T-cell (primary cell): ENCODE results near the gene CDH7. TPM values are rescaled to one million over a fixed set of nuclear protein-coding genes. Genes with fewer than 3 reads are reported as not detected.

Experiments used
- ATAC-seq, 4 experiments: fragments of 200-7000 bp in 3 of 4; fragments of 150-1000 bp in 1 of 4; cut with Tn5 transposase; replicated peaks in 1 of 4; 1 replicate in 3 of 4; 2 replicates in 1 of 4; pipeline ENCODE4 v1.10.0; 2021; ENCODE audit warnings: moderate library complexity in 3 of 4, mild to moderate bottlenecking in 2 of 4, moderate number of reproducible peaks in 1 of 4
- CTCF ChIA-PET, 2 donors: fragments of 300-600 bp; sonication (Branson Sonifier 250); formaldehyde crosslinking; loops; one replicate each; lab custom pipeline; 2022; ENCODE audit warnings: antibody characterized with exemption in 2 of 2; lab: Charles Lee
- POLR2A ChIA-PET, 2 donors: fragments of 300-600 bp; sonication (Branson Sonifier 250); formaldehyde crosslinking; loops; one replicate each; lab custom pipeline; 2022; ENCODE audit warnings: antibody characterized with exemption in 2 of 2; lab: Charles Lee
- DNase-seq, 35 experiments: peaks; one replicate each; pipeline versions ENCODE4 v3.0.0 to v3.0.0-alpha.2; 2013 to 2023
- H3K27ac ChIP-seq: one replicate; pipeline ENCODE4 v1.5.1; 2013; ENCODE audit warnings: low read length
- H3K27me3 ChIP-seq, 2 experiments: replicated peaks in 1 of 2; 1 replicate in 1 of 2; 2 replicates in 1 of 2; pipeline versions ENCODE4 v1.6.1 to v1.7.0; 2013; ENCODE audit warnings: low read length in 1 of 2, mixed read lengths in 1 of 2; ENCODE audit not compliant: control insufficient read depth in 2 of 2, insufficient read depth in 2 of 2; ENCODE audit errors: extremely low read depth in 1 of 2
- H3K36me3 ChIP-seq, 2 donors: 1 replicate in 1 of 2; 2 replicates in 1 of 2; pipeline versions ENCODE4 v1.6.1 to v1.7.0; 2013; ENCODE audit warnings: low read length in 1 of 2; ENCODE audit not compliant: control insufficient read depth in 2 of 2, insufficient read depth in 1 of 2; ENCODE audit errors: extremely low read depth in 1 of 2
- H3K4me1 ChIP-seq, 2 experiments: 1 replicate in 1 of 2; 2 replicates in 1 of 2; pipeline versions ENCODE4 v1.6.1 to v1.7.0; 2013; ENCODE audit warnings: low read length in 2 of 2, mixed read lengths in 1 of 2; ENCODE audit not compliant: insufficient read depth in 2 of 2, control insufficient read depth in 1 of 2; ENCODE audit errors: extremely low read depth in 1 of 2
- H3K4me3 ChIP-seq, 2 donors: 1 replicate in 1 of 2; 2 replicates in 1 of 2; pipeline versions ENCODE4 v1.5.1 to v1.7.0; 2013; ENCODE audit warnings: mild to moderate bottlenecking in 2 of 2, low read length in 1 of 2, moderate library complexity in 1 of 2; ENCODE audit not compliant: control insufficient read depth in 1 of 2; ENCODE audit errors: extremely low read depth in 1 of 2
- H3K9me3 ChIP-seq: 2 replicates; pipeline ENCODE4 v1.7.0; 2013
- H3K27ac Mint-ChIP-seq, 2 donors: one replicate each; pipeline ENCODE4 v1.8.0; 2020 to 2021; ENCODE audit warnings: mild to moderate bottlenecking in 2 of 2, mixed read lengths in 2 of 2
- H3K27me3 Mint-ChIP-seq, 2 donors: one replicate each; pipeline ENCODE4 v1.8.0; 2021 to 2022; ENCODE audit warnings: mixed read lengths in 2 of 2
- H3K36me3 Mint-ChIP-seq: one replicate; pipeline ENCODE4 v1.8.0; 2021; ENCODE audit warnings: mixed read lengths
- H3K4me1 Mint-ChIP-seq, 3 donors: one replicate each; pipeline ENCODE4 v1.8.0; 2020 to 2022; ENCODE audit warnings: mixed read lengths in 3 of 3, mild to moderate bottlenecking in 1 of 3
- H3K4me3 Mint-ChIP-seq, 3 donors: one replicate each; pipeline ENCODE4 v1.8.0; 2020 to 2022; ENCODE audit warnings: mild to moderate bottlenecking in 3 of 3, mixed read lengths in 3 of 3, moderate library complexity in 3 of 3
- H3K9me3 Mint-ChIP-seq, 3 donors: one replicate each; pipeline ENCODE4 v1.8.0; 2020 to 2022; ENCODE audit warnings: mixed read lengths in 3 of 3
- WGBS: methylation state at CpG from one replicate; pipeline ENCODE4 v1.1.5; 2013; ENCODE audit warnings: missing lambda C conversion rate; ENCODE audit not compliant: insufficient coverage; 5-methylcytosine and 5-hydroxymethylcytosine counted together
- total RNA-seq, 35 experiments: library from RNA in 6 of 35; stranded (reverse) in 6 of 35; fragments of 120-200 nt in 1 of 35; gene quantifications; one replicate each; pipeline versions ENCODE4 v1.2.1 to v1.2.4 and lab custom pipeline; 2013 to 2026

CDH7 gene
- total RNA-seq, 5 donors from 2014 or later (not counting 1 experiment from before 2014, with no cell fraction given) = not detected

DNA sequence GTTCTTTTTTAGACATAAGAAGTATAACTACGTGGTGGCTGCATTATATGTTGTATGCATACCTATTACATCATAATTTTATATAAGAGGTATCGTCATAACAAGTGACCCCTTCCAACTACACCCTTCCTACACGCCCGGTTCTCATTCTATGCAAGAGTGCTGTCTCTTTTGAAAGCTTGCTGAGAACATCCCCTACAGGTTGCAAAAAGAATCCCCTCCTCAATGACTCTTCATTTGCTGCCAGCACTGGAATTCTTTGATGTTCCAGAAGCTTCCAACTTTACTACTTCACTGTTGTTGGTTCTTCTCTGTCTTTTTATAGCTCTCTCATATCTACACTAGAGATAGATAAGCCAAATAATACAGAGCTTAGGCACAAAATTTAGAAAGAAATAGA, 66.4 kb downstream of the CDH7 start:
- CTCF ChIA-PET = no interaction called here
- WGBS = 90% methylated on average over 2 of the region's 4 CpGs
- Mint-ChIP-seq H3K27ac (no peak overlapping the region), H3K36me3 (no peaks in the 10 kb centered on the region), H3K4me1 (no peaks in the 10 kb centered on the region), H3K27me3 (no peaks in the 10 kb centered on the region), H3K9me3 (peaks cover 3 to 10% (median 3%) of the 10 kb centered on the region in 3 donors), H3K4me3 (no peak overlapping the region)
- no peaks in the 10 kb centered on the region for H3K9me3 ChIP-seq
- no peaks in the 10 kb centered on the region for H3K4me1 ChIP-seq
- H3K36me3 ChIP-seq = no peaks in the 10 kb centered on the region
- H3K4me3 ChIP-seq = no peak overlapping the region
- DNase-seq (no peak), ATAC-seq (no peak)
- POLR2A ChIA-PET = interaction anchor here in 1 of 2 donors (0.7 kb wide), 1 partner anchor 322 kb away, joined by 7 read pairs; no protein-coding TSS in a partner anchor
- no peaks in the 10 kb centered on the region for H3K27me3 ChIP-seq
- no peak overlapping the region for H3K27ac ChIP-seq

DNA sequence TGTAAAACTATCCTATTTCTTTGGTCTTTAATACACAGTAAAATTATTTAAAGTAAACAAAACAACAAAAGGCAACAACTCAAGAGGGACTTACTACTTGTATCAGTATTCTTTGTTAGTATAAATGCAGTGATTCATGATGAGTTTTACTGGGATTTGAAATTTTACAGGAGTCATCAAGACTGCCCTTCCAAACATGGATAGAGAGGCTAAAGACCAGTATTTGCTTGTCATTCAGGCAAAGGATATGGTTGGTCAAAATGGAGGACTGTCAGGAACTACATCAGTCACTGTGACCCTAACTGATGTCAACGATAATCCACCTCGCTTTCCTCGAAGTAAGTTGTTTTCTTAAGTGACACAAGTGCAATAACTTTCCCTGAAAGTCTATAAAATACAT, 71.1 kb downstream of the CDH7 start:
- peaks cover 3 to 7% (median 3%) of the 10 kb centered on the region in 3 donors for H3K9me3 Mint-ChIP-seq
- H3K4me1 ChIP-seq = no peaks in the 10 kb centered on the region
- POLR2A ChIA-PET = interaction anchor here in 1 of 2 donors (0.6 kb wide), 1 partner anchor 1434 kb away, joined by 3 read pairs; no protein-coding TSS in a partner anchor

DNA sequence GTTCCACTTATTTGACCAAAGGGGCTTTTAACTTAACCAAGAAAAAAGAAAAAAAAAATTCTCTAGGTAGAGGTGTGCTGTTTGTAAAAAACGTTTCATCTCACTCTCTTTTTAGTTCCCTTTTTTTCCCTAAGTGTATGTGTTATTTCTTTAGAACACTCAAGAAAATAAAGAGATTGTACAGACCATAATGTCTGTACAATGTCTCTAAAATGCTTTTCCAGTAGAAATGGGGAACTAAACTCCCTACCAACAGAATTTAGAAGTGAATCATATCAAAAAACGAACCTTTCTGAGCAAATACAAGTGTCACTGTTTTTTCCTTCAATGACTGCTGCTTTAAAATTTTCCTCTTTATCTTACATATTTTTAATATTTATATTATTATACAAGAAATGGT, 72.0 kb downstream of the CDH7 start:
- DNase-seq (no peak), ATAC-seq (no peak)
- H3K36me3 Mint-ChIP-seq = no peaks in the 10 kb centered on the region
- Histone ChIP-seq H3K27me3 (no peaks in the 10 kb centered on the region), H3K36me3 (no peaks in the 10 kb centered on the region), H3K9me3 (no peaks in the 10 kb centered on the region), H3K4me3 (no peak overlapping the region), H3K4me1 (no peaks in the 10 kb centered on the region), H3K27ac (no peak overlapping the region)
- no CpG with 5 or more reads among the region's 2 CpGs for WGBS
- no peaks in the 10 kb centered on the region for H3K4me1 Mint-ChIP-seq
- H3K9me3 Mint-ChIP-seq = peaks cover 0 to 7% (median 2%) of the 10 kb centered on the region in 3 donors
- no peaks in the 10 kb centered on the region for H3K27me3 Mint-ChIP-seq
- H3K27ac Mint-ChIP-seq = no peak overlapping the region
- POLR2A ChIA-PET = no interaction called here
- CTCF ChIA-PET = no interaction called here
- no peak overlapping the region for H3K4me3 Mint-ChIP-seq

More for the DNA sequence above, 71.1 kb downstream of the CDH7 start:
- Mint-ChIP-seq H3K36me3 (no peaks in the 10 kb centered on the region), H3K27me3 (no peaks in the 10 kb centered on the region), H3K4me1 (no peaks in the 10 kb centered on the region), H3K27ac (no peak overlapping the region), H3K4me3 (no peak overlapping the region)
- CTCF ChIA-PET = no interaction called here
- no CpG with 5 or more reads among the region's 3 CpGs for WGBS
- no peak overlapping the region for H3K27ac ChIP-seq
- H3K4me3 ChIP-seq = no peak overlapping the region
- ATAC-seq = no peak
- no peaks in the 10 kb centered on the region for H3K9me3 ChIP-seq
- H3K36me3 ChIP-seq = no peaks in the 10 kb centered on the region
- no peaks in the 10 kb centered on the region for H3K27me3 ChIP-seq
- DNase-seq = no peak

DNA sequence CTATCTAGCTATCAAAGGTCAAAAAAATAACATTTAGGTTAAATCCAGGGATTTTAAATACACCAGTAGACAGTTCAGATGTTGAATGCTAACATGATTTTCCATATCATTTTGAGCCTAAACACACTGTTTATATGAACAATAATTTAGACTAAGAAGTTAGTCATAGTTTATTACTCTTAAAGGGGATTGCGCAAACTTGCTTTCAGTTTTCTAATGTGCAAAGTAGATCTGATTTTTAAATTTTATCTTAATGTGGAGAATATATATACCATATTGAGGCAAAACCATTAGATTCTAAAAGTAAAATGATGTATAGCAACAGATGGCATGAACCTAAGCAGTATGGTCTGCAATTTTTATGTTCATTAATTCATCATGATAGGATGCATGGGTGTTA, 76.6 kb downstream of the CDH7 start:
- Mint-ChIP-seq H3K4me3 (no peak overlapping the region), H3K27ac (no peak overlapping the region), H3K9me3 (peaks cover 0 to 7% (median 5%) of the 10 kb centered on the region in 3 donors), H3K4me1 (no peaks in the 10 kb centered on the region), H3K27me3 (no peaks in the 10 kb centered on the region), H3K36me3 (no peaks in the 10 kb centered on the region)
- Histone ChIP-seq H3K27ac (no peak overlapping the region), H3K4me1 (no peaks in the 10 kb centered on the region), H3K27me3 (no peaks in the 10 kb centered on the region), H3K36me3 (no peaks in the 10 kb centered on the region), H3K9me3 (no peaks in the 10 kb centered on the region), H3K4me3 (no peak overlapping the region)
- WGBS = no CpG with 5 or more reads among the region's 1 CpG
- no peak for DNase-seq
- ATAC-seq = no peak
- POLR2A ChIA-PET = no interaction called here
- CTCF ChIA-PET = no interaction called here

DNA sequence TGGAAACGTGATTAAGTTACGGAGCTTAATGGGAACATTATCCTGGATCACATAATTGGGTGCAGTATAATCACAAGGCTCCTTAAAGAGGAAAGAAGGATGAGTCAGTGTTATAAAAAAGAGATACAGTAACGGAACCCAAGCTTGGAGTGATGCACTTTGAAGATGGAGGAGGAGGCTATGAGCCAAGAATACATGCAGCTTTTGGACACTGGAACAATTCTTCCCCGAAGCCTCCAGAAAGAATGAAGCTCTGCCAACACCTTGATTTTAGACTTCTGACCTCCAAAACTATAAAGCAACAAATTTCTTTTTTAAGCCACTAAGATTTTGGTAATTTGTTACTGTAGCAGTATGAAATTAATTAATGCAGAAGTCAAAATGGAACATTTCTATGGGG, 85.1 kb downstream of the CDH7 start:
- H3K27ac Mint-ChIP-seq = no peak overlapping the region
- POLR2A ChIA-PET = no interaction called here
- ATAC-seq (no peak), DNase-seq (no peak)
- H3K9me3 Mint-ChIP-seq = peaks cover 0 to 30% (median 28%) of the 10 kb centered on the region in 3 donors
- H3K4me1 Mint-ChIP-seq = no peaks in the 10 kb centered on the region
- 90% methylated on average over 2 of the region's 4 CpGs for WGBS
- no peak overlapping the region for H3K27ac ChIP-seq
- H3K27me3 ChIP-seq = no peaks in the 10 kb centered on the region
- no peaks in the 10 kb centered on the region for H3K9me3 ChIP-seq
- no peaks in the 10 kb centered on the region for H3K4me1 ChIP-seq
- no peaks in the 10 kb centered on the region for H3K36me3 ChIP-seq
- H3K4me3 ChIP-seq = no peak overlapping the region
- H3K36me3 Mint-ChIP-seq = no peaks in the 10 kb centered on the region
- H3K27me3 Mint-ChIP-seq = no peaks in the 10 kb centered on the region
- no peak overlapping the region for H3K4me3 Mint-ChIP-seq
- CTCF ChIA-PET = interaction anchor here in 1 of 2 donors (0.6 kb wide), 1 partner anchor 320 kb away, joined by 3 read pairs; no protein-coding TSS in a partner anchor

DNA sequence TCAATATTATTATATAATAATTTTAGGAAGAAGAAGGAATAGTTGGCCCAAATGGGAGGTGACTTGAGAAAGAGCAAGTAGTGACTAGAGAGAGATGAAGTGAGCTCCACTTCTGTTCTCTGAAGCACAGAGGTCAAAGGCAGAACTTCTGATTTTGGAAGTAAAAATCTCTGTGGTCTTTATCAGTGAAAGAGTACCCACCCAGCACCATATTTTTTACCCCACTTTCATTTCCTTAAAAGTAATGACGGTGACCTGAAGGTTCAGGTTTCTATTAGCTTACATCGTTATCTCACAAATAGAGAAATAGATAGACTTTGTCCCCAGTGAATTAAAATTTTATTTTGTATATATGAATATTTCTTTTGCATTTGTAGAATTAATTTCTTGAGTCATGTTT, 95.3 kb downstream of the CDH7 start:
- Histone ChIP-seq H3K4me1 (no peaks in the 10 kb centered on the region), H3K4me3 (no peak overlapping the region), H3K27ac (no peak overlapping the region), H3K36me3 (no peaks in the 10 kb centered on the region), H3K27me3 (no peaks in the 10 kb centered on the region), H3K9me3 (no peaks in the 10 kb centered on the region)
- H3K9me3 Mint-ChIP-seq = peaks cover 0 to 11% (median 8%) of the 10 kb centered on the region in 3 donors
- H3K36me3 Mint-ChIP-seq = no peaks in the 10 kb centered on the region
- no peaks in the 10 kb centered on the region for H3K27me3 Mint-ChIP-seq
- DNase-seq (no peak), ATAC-seq (no peak)
- ChIA-PET CTCF (no interaction called here), POLR2A (no interaction called here)
- no CpG with 5 or more reads among the region's 2 CpGs for WGBS
- no peaks in the 10 kb centered on the region for H3K4me1 Mint-ChIP-seq
- H3K27ac Mint-ChIP-seq = no peak overlapping the region
- no peak overlapping the region for H3K4me3 Mint-ChIP-seq

DNA sequence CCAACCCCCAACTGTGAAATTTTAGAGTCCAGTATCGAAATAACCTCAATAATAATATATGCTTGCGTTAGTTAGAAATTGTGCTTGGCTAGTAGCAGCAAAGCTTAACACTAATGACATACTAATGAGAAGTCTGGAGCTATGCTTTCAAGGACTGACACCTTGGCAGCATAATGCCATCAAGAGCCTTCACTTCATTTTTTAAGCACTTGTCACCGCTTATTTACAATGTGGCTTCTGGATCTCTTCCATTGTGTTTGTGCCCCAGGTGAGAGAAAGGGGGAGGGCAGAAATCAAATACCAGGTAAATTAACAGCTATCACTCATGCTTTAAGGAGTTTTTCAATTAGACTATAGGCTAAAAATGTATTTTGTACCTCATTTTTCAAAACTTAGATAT, 101.5 kb downstream of the CDH7 start:
- CTCF ChIA-PET = no interaction called here
- Mint-ChIP-seq H3K27ac (no peak overlapping the region), H3K4me3 (no peak overlapping the region), H3K36me3 (no peaks in the 10 kb centered on the region), H3K4me1 (no peaks in the 10 kb centered on the region), H3K27me3 (no peaks in the 10 kb centered on the region), H3K9me3 (peaks cover 0 to 16% (median 12%) of the 10 kb centered on the region in 3 donors)
- no peak for DNase-seq
- H3K4me1 ChIP-seq = no peaks in the 10 kb centered on the region
- no peaks in the 10 kb centered on the region for H3K27me3 ChIP-seq
- H3K9me3 ChIP-seq = no peaks in the 10 kb centered on the region
- H3K4me3 ChIP-seq = no peak overlapping the region
- no CpG with 5 or more reads among the region's 3 CpGs for WGBS
- H3K27ac ChIP-seq = no peak overlapping the region
- ATAC-seq = no peak
- POLR2A ChIA-PET = no interaction called here
- H3K36me3 ChIP-seq = no peaks in the 10 kb centered on the region
